Adrenal gland (tissue), 12 donors: ENCODE results near the gene CCNI. TPM values are rescaled to one million over a fixed set of nuclear protein-coding genes. Genes with fewer than 3 reads are reported as not detected.
"Not testable (repeated sequence)": the region's sequence is repeated elsewhere in the genome, so short reads cannot be mapped to it uniquely, and the experiment has no call there.

Source experiments
- DNase-seq, 7 donors: peaks; one replicate each; pipeline ENCODE4 v3.0.0-alpha.2; 2019 to 2020
- H3K27ac ChIP-seq, 5 donors: fragments of 200-600 bp; sonication (generic) in 4 of 5; 1 replicate in 3 of 5; 2 replicates in 2 of 5; pipeline versions ENCODE4 v1.5.1 to v1.8.0; 2016 to 2020; ENCODE audit warnings: mild to moderate bottlenecking in 1 of 5
- H3K27me3 ChIP-seq: fragments of 200-600 bp; 2 replicates; pipeline ENCODE4 v1.8.0; 2021
- H3K36me3 ChIP-seq, 2 donors: fragments of 200-600 bp; replicated peaks in 1 of 2; 1 replicate in 1 of 2; 2 replicates in 1 of 2; pipeline versions ENCODE4 v1.5.1 to v1.8.0; 2018 to 2022
- H3K4me1 ChIP-seq, 2 donors: fragments of 200-600 bp; replicated peaks in 1 of 2; 1 replicate in 1 of 2; 2 replicates in 1 of 2; pipeline versions ENCODE4 v1.5.1 to v1.8.0; 2018 to 2021
- H3K4me3 ChIP-seq, 4 donors: fragments of 200-600 bp; sonication (generic) in 3 of 4; one replicate each; pipeline ENCODE4 v1.5.1; 2016 to 2018
- H3K9me3 ChIP-seq, 3 donors: fragments of 200-600 bp; sonication (generic) in 1 of 3; replicated peaks in 1 of 3; 1 replicate in 2 of 3; 2 replicates in 1 of 3; pipeline versions ENCODE4 v1.5.1 to v1.8.0; 2016 to 2021
- POLR2A ChIP-seq, 2 donors: fragments of 450-650 bp; IDR thresholded peaks; one replicate each; pipeline ENCODE4 v1.6.1; 2017; ENCODE audit warnings: antibody characterized with exemption in 2 of 2, mild to moderate bottlenecking in 2 of 2, moderate library complexity in 1 of 2
- WGBS, 4 donors: extraction: QIAGEN DNeasy Blood & Tissue Kit in 2 of 4; methylation state at CpG; one replicate each; pipeline versions ENCODE4 v1.1.5 to v1.1.7; 2013 to 2017; 5-methylcytosine and 5-hydroxymethylcytosine counted together
- intact Hi-C, 2 donors: fragments of 100-400 bp; cut with DNase I; formaldehyde crosslinking; loops; one replicate each; pipeline versions ENCODE4 v1.14.1 to v1.15.0; 2022 to 2023
- polyA plus RNA-seq, 3 donors: library from polyadenylated mRNA; stranded (reverse); fragments of 200-250 nt in 2 of 3; fragments of 350-450 nt in 1 of 3; fragmentation: Illumina TruSeq in 1 of 3; extraction: RNeasy Lipid Tissue Mini Kit (QIAGEN cat#74804) in 1 of 3; gene quantifications; one replicate each; pipeline ENCODE4 v1.2.3, GENCODE V29; 2013 to 2014
- total RNA-seq, 9 donors: library from RNA; depleted of rRNA in 4 of 9; stranded (reverse); fragments of >200 nt in 4 of 9; fragments of 120-200 nt in 1 of 9; fragmentation: NEBNext Ultra II Directional in 1 of 9; extraction: Animal tissue kit (Norgen Biotek cat#: 25700) in 1 of 9; gene quantifications; one replicate each; pipeline versions ENCODE4 v1.1.0 to v1.2.4, GENCODE V29; 2013 to 2023
- TF ChIP-seq, protein P1 (sequence below), 6 experiments: fragments of 450-650 bp in 4 of 6; fragments of 200-600 bp in 2 of 6; sonication (generic) in 1 of 6; IDR thresholded peaks; 1 replicate in 5 of 6; 2 replicates in 1 of 6; pipeline versions ENCODE4 v1.5.1 to v1.8.0; 2016 to 2021; ENCODE audit warnings: antibody characterized with exemption in 6 of 6, mild to moderate bottlenecking in 2 of 6, moderate library complexity in 1 of 6
- donor health status: healthy with polysubstance abuse.
- donor health status: Bipolar disorder and iron deficiency.
- donor health status: DM: yes; HTN: yes; CAD: no.
- donor health status: DM: no; HTN: no; CAD: no.
- donor health status: DM: no; HTN: no; CAD: no.
- donor health status: DM: yes; HTN: yes; CAD: no.

Gene CCNI
- total and polyA plus RNA-seq, 12 donors: 32.1 to 261 (median 155) TPM

DNA sequence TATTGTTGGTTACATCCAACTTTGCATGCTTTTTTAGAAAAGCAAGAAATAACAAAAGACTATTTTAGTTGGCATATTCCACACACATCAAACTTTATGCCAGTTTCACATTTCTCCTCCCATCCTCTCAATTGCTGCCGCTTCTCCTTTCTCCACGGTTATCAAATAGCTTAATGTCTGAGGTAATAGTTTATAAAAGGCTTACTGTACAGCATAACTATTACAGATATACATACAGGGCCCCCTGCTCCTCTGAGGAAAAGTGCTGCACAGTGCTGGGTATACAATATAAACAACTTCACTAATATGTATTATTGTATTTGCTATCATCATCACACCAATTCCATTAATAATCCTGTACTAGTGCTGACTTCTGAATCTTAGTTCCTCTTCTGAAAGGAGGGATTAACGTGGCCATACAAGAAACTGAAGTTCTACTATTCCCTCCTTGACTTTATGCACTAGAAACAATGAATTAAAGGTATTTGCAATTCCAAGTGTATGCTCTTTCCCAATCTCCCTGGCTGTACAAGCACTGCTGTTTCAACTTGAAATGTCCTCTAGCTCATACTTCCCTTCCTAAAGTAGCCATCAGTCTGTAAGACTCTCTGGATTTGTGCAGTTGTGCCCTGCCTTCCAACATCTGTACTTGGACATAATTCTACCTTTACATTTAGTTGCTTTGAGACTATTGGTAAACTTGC lies 2.5 kb downstream of the CCNI start:
- intact Hi-C loops: no loop called here
- Histone ChIP-seq H3K9me3 (no peaks in the 10 kb centered on the region), H3K27ac (peak overlapping the region in 4 of 5 donors; percentile 62 to 99 (median 98)), H3K4me3 (peak overlapping the region in 1 of 4 donors; percentile 86), H3K27me3 (no peaks in the 10 kb centered on the region), H3K36me3 (no peaks in the 10 kb centered on the region), H3K4me1 (peaks cover 6 to 67% of the 10 kb centered on the region in 2 donors)
- TF ChIP-seq, protein P1, sequence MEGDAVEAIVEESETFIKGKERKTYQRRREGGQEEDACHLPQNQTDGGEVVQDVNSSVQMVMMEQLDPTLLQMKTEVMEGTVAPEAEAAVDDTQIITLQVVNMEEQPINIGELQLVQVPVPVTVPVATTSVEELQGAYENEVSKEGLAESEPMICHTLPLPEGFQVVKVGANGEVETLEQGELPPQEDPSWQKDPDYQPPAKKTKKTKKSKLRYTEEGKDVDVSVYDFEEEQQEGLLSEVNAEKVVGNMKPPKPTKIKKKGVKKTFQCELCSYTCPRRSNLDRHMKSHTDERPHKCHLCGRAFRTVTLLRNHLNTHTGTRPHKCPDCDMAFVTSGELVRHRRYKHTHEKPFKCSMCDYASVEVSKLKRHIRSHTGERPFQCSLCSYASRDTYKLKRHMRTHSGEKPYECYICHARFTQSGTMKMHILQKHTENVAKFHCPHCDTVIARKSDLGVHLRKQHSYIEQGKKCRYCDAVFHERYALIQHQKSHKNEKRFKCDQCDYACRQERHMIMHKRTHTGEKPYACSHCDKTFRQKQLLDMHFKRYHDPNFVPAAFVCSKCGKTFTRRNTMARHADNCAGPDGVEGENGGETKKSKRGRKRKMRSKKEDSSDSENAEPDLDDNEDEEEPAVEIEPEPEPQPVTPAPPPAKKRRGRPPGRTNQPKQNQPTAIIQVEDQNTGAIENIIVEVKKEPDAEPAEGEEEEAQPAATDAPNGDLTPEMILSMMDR (IDR thresholded peaks at IDR 0.05): no peak
- TF ChIP-seq POLR2A (IDR thresholded peaks at IDR 0.05): no peak
- WGBS, 4 donors: 2 to 7% (median 3%) methylated on average over 3 of the region's 3 CpGs
- DNase-seq: no peak

DNA sequence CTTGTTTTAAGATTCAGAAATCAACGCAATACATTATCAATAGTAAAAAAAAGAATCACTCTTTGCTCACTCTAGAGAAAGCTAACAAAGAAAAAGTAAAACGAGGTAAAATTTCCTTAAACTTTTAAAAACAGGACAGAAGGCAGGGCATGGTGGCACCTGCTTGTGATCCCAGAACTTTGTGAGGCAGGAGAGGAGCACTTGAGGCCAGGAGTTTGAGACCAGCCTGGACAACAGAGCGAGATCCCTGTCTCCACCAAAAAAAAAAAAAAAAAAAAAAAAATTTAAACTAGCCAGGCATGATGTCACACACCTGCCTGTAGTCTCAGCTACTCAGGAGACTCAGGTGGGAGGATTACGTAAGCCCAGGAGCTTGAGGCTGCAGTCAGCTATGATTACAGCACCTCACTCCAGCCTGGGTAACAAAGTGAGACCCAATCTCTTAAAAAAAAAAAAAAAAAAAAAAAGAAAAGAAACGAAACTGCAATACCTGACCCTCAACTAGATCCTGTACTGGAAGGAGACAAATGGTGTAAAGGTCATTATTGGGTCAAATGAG lies 3.5 kb downstream of the CCNI start:
- DNase-seq: no peak
- H3K27me3 ChIP-seq: no peaks in the 10 kb centered on the region
- H3K4me1 ChIP-seq: peaks cover 4 to 64% of the 10 kb centered on the region in 2 donors
- WGBS, 4 donors: 60 to 68% (median 65%) methylated on average over 4 to 5 of the region's 5 CpGs
- TF ChIP-seq, protein P1 (IDR thresholded peaks at IDR 0.05): no peak
- no peak for TF ChIP-seq POLR2A (IDR thresholded peaks at IDR 0.05)
- H3K9me3 ChIP-seq: no peaks in the 10 kb centered on the region
- intact Hi-C loops: no loop called here
- H3K4me3 ChIP-seq: no peak overlapping the region
- no peak overlapping the region for H3K27ac ChIP-seq
- no peaks in the 10 kb centered on the region for H3K36me3 ChIP-seq

DNA sequence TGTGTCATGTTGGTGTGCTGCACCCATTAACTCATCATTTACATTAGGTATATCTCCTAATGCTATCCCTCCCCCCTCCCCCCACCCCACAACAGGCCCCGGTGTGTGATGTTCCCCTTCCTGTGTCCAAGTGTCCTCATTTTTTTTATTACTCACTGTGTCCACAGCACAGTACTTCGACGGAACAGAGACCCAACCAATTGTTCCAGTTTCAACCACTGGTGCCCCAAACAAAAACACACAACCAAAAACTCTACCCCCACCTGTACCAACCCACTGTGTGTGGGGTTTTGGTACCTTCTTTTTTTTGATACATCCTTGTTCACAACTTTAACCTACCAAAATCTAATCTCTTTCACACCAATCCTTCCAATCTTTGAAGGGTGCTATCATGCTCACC lies 6.3 kb downstream of the CCNI start:
- WGBS, 4 donors: 41 to 56% (median 44%) methylated on average over 3 of the region's 3 CpGs
- intact Hi-C loops, DNase-seq, H3K27me3 ChIP-seq, H3K4me3 ChIP-seq, H3K9me3 ChIP-seq: not testable (repeated sequence)
- peaks cover 0 to 12% of the 10 kb centered on the region in 2 donors for H3K36me3 ChIP-seq
- peaks cover 9 to 55% of the 10 kb centered on the region in 2 donors for H3K4me1 ChIP-seq
- peak overlapping the region in 1 of 5 donors; percentile 7 for H3K27ac ChIP-seq

DNA sequence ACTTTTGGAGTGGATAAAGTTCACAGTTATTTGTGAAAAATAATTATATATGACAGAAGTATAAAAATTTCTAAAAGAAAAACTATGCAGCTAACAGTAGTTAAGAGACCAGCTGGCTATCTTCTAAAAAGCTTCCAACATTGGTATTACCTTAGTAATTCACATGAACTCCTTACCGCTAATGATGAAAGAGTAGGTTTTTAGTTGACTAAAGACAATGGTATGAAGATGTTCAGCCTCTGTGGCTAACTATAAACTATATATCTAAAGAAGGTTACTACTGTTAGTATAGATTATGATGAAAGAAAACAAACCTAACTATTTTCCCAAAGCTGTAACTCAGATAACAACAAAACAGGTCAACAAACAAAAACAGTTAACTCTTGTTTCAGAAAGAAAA lies 10.4 kb downstream of the CCNI start:
- intact Hi-C loops: no loop called here
- no peak for DNase-seq
- Histone ChIP-seq H3K9me3 (no peaks in the 10 kb centered on the region), H3K27me3 (no peaks in the 10 kb centered on the region), H3K36me3 (peaks cover 0 to 19% of the 10 kb centered on the region in 2 donors), H3K27ac (no peak overlapping the region), H3K4me3 (no peak overlapping the region), H3K4me1 (peaks cover 5 to 22% of the 10 kb centered on the region in 2 donors)
- 95 to 98% (median 97%) methylated on average over 1 of the region's 1 CpG for WGBS, 4 donors
- TF ChIP-seq, protein P1 (IDR thresholded peaks at IDR 0.05): no peak
- no peak for TF ChIP-seq POLR2A (IDR thresholded peaks at IDR 0.05)

DNA sequence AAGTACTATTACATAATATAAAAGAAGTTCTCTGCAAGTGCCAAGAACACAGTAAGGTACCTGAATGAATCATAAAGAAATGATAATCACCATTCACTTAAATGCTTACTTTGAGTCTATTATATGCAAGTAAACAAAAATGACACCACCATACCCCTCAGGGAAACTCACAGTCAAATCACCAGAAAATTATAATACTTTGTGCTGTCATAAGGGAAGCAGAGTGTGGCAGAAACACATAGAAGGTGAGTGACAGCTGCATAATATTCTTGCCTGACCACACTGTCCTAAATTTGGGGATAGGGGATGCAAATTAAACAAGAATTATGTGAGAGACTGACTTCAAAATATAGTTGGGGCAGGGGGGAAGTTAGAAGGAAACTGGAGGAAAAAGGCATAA lies 12.9 kb downstream of the CCNI start:
- intact Hi-C loops: no loop called here
- no peak overlapping the region for H3K27ac ChIP-seq

More for the DNA sequence above, 12.9 kb downstream of the CCNI start:
- H3K36me3 ChIP-seq: peaks cover 0 to 30% of the 10 kb centered on the region in 2 donors
- TF ChIP-seq, protein P1 (IDR thresholded peaks at IDR 0.05): no peak
- TF ChIP-seq POLR2A (IDR thresholded peaks at IDR 0.05): no peak
- peaks cover 5 to 11% of the 10 kb centered on the region in 2 donors for H3K4me1 ChIP-seq
- H3K27me3 ChIP-seq: no peaks in the 10 kb centered on the region
- no peak for DNase-seq
- H3K4me3 ChIP-seq: no peak overlapping the region
- peaks cover 0 to 5% (median 0%) of the 10 kb centered on the region in 3 donors for H3K9me3 ChIP-seq
